ENCODE data around the gene SPDYE1.

The SPDYE1 gene

GRCh38 chr7:44059219-44060090 is 61.8 kb downstream of the SPDYE1 start:
- no peak for TF ChIP-seq CTCF (IDR thresholded peaks at IDR 0.05; ENCODE audit: insufficient read depth, low read length, missing control alignments)
- ChIA-PET POLR2A (no interaction called here), CTCF (interaction anchor here (1.5 kb wide), 1 partner anchor 40 kb away, joined by 4 read pairs; no protein-coding TSS in a partner anchor)
- no peak overlapping the region for H3K4me3 ChIP-seq (ENCODE audit: low read depth, low read length)
- no peak for DNase-seq (ENCODE audit: low read depth, low spot score)

Measured in AG04449 (cell line).